ENCODE data around the gene UGP2. TPM values are rescaled to one million over a fixed set of nuclear protein-coding genes. Genes with fewer than 3 reads are reported as not detected.

Gene UGP2
- total RNA-seq, 1 experiment from 2014 or later, result 76.1 TPM

GRCh38 chr2:63853527-63854310, 12.0 kb downstream of the UGP2 start:
- Histone ChIP-seq H3K36me3 (ENCODE audit: control insufficient read depth, insufficient read depth, low read length) (no peaks in the 10 kb centered on the region), H3K27ac (ENCODE audit: low read length) (no peak overlapping the region), H3K27me3 (ENCODE audit: control insufficient read depth, insufficient read depth, low read length) (no peaks in the 10 kb centered on the region), H3K4me1 (ENCODE audit: control insufficient read depth, insufficient read depth, low read length) (peaks cover 13% of the 10 kb centered on the region), H3K4me3 (ENCODE audit: low read depth in 2 of 2, low read length in 2 of 2) (no peak overlapping the region), H3K9me3 (ENCODE audit: control insufficient read depth, insufficient read depth, low read depth, low read length) (no peaks in the 10 kb centered on the region; the same call in 1 of the 2 replicates)
- in situ Hi-C loops (cut with HindIII; ENCODE audit: low pct_unique_long_range_greater_than_20kb, low sequenced_read_pairs) (no loop called here), intact Hi-C loops (cut with micrococcal nuclease; ENCODE audit: unreplicated experiment) (no loop called here)
- ATAC-seq, result no peak
- ChIA-PET CTCF (no interaction called here), POLR2A (no interaction called here)
- no peak for DNase-seq (ENCODE audit: low read depth, low spot score)
- TF ChIP-seq, protein P1, sequence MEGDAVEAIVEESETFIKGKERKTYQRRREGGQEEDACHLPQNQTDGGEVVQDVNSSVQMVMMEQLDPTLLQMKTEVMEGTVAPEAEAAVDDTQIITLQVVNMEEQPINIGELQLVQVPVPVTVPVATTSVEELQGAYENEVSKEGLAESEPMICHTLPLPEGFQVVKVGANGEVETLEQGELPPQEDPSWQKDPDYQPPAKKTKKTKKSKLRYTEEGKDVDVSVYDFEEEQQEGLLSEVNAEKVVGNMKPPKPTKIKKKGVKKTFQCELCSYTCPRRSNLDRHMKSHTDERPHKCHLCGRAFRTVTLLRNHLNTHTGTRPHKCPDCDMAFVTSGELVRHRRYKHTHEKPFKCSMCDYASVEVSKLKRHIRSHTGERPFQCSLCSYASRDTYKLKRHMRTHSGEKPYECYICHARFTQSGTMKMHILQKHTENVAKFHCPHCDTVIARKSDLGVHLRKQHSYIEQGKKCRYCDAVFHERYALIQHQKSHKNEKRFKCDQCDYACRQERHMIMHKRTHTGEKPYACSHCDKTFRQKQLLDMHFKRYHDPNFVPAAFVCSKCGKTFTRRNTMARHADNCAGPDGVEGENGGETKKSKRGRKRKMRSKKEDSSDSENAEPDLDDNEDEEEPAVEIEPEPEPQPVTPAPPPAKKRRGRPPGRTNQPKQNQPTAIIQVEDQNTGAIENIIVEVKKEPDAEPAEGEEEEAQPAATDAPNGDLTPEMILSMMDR (IDR thresholded peaks at IDR 0.05), result no peak
- TF ChIP-seq POLR2AphosphoS5 (IDR thresholded peaks at IDR 0.05; ENCODE audit: low read depth, low read length) (no peak), TCF7L2 (IDR thresholded peaks at IDR 0.05; ENCODE audit: low read depth, low read length) (no peak), SIN3A (IDR thresholded peaks at IDR 0.05; ENCODE audit: borderline replicate concordance, insufficient read depth, low read depth, low read length) (no peak)
- TF ChIP-seq, protein P2, sequence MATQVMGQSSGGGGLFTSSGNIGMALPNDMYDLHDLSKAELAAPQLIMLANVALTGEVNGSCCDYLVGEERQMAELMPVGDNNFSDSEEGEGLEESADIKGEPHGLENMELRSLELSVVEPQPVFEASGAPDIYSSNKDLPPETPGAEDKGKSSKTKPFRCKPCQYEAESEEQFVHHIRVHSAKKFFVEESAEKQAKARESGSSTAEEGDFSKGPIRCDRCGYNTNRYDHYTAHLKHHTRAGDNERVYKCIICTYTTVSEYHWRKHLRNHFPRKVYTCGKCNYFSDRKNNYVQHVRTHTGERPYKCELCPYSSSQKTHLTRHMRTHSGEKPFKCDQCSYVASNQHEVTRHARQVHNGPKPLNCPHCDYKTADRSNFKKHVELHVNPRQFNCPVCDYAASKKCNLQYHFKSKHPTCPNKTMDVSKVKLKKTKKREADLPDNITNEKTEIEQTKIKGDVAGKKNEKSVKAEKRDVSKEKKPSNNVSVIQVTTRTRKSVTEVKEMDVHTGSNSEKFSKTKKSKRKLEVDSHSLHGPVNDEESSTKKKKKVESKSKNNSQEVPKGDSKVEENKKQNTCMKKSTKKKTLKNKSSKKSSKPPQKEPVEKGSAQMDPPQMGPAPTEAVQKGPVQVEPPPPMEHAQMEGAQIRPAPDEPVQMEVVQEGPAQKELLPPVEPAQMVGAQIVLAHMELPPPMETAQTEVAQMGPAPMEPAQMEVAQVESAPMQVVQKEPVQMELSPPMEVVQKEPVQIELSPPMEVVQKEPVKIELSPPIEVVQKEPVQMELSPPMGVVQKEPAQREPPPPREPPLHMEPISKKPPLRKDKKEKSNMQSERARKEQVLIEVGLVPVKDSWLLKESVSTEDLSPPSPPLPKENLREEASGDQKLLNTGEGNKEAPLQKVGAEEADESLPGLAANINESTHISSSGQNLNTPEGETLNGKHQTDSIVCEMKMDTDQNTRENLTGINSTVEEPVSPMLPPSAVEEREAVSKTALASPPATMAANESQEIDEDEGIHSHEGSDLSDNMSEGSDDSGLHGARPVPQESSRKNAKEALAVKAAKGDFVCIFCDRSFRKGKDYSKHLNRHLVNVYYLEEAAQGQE (IDR thresholded peaks at IDR 0.05; ENCODE audit: insufficient read depth in 1 of 2, low read depth in 2 of 2, low read length in 1 of 2), result no peak
- no TSS peak for BruUV-seq (replicated peaks)

DNA sequence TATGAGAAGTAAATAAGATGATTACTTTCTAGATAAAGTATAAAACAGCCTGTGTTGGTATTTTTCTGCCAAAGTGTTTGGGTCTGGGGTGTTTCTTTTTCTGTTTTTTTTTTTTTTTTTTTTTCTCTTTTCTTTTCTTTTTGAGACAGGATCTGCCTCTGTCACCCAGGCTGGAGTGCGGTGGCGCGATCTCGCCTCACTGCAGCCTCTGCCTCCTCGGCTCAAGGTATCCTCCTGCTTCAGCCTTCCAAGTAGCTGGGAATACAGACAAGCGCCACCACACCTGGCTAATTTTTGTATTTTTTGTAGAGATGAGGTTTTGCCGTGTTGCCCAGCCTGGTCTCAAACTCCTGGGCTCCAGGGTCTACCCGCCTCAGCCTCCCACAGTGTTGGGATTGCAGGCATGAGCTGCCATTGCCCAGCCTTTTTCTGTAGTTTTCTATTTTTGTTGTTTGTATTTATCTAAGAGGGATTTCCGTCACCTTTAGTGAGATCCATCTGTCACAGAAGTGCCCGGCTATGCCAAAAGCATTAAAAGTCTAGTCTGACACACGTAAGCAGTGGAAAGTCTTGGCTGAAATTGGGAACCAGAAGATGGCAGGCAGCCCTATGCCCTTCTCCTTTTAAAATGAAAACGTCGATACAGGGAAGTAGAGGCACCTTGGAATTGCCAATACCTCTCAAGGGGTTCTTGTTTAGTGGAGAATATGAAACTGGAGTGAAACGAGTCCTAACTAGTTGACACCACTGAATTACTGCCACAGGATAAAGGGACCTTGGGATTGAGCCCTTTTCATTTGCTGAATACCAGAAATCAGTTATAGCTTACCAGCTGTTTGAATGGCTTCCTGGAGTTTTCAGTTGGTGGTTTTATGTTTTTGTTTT, 14.0 kb downstream of the UGP2 start:
- intact Hi-C loops (cut with micrococcal nuclease; ENCODE audit: unreplicated experiment) (no loop called here), in situ Hi-C loops (cut with HindIII; ENCODE audit: low pct_unique_long_range_greater_than_20kb, low sequenced_read_pairs) (no loop called here)
- H3K4me3 ChIP-seq (ENCODE audit: low read depth in 2 of 2, low read length in 2 of 2), result no peak overlapping the region
- H3K4me1 ChIP-seq (ENCODE audit: control insufficient read depth, insufficient read depth, low read length), result peaks cover 7% of the 10 kb centered on the region
- TF ChIP-seq, protein P2 (IDR thresholded peaks at IDR 0.05; ENCODE audit: insufficient read depth in 1 of 2, low read depth in 2 of 2, low read length in 1 of 2), result no peak
- TF ChIP-seq, protein P1 (IDR thresholded peaks at IDR 0.05), result no peak
- no peak for TF ChIP-seq POLR2AphosphoS5 (IDR thresholded peaks at IDR 0.05; ENCODE audit: low read depth, low read length)
- no peak for TF ChIP-seq SIN3A (IDR thresholded peaks at IDR 0.05; ENCODE audit: borderline replicate concordance, insufficient read depth, low read depth, low read length)
- TF ChIP-seq TCF7L2 (IDR thresholded peaks at IDR 0.05; ENCODE audit: low read depth, low read length), result no peak
- DNase-seq (ENCODE audit: low read depth, low spot score) (no peak), ATAC-seq (no peak)
- no peaks in the 10 kb centered on the region for H3K9me3 ChIP-seq (ENCODE audit: control insufficient read depth, insufficient read depth, low read depth, low read length)
- CTCF ChIA-PET, result no interaction called here
- POLR2A ChIA-PET, result no interaction called here
- no peaks in the 10 kb centered on the region for H3K27me3 ChIP-seq (ENCODE audit: control insufficient read depth, insufficient read depth, low read length)
- BruUV-seq (replicated peaks), result no TSS peak
- H3K27ac ChIP-seq (ENCODE audit: low read length), result no peak overlapping the region
- H3K36me3 ChIP-seq (ENCODE audit: control insufficient read depth, insufficient read depth, low read length), result peaks cover 3% of the 10 kb centered on the region; the same call in 1 of the 2 replicates

Data from Panc1 (cell line).